ENCODE measurements around the gene EPAS1. TPM values are rescaled to one million over a fixed set of nuclear protein-coding genes. Genes with fewer than 3 reads are reported as not detected.

EPAS1 gene
- total and polyA plus RNA-seq, 2 of the 8 experiments (the other 6 are each of a cell fraction or from before 2014, with no cell fraction given): 2.0 to 4.9 TPM

DNA sequence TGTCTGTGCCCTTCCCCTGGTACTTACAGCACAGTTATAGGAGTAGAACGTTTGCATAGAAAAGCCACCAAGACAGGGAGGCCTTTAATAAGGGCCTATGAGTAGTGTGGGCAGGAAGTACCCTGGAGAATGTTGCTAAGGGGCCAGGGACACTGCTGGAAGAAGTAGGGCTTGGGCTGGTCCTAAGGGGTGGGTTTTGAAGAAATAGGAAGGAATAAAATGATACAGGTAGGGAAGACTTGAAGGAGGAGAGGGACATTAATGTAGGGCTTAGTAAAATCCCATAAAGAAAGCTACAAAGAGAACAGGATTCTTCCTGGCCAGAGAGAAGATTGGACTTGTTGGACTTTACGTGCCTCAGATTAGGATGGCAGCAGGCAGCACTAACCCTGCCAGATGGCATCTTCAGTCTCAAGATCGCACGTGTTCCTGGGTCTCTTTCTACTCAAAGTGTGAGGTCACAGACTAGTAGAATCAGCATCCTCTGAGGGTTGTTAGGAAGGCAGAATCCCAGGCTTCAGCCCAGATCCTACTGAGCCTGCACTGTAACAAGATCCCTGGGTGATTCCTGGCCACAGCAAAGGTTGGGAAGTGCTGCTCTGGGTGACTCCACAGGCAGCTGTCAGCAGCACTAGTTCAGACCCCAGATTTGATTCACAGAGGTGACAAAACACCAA lies 39.2 kb downstream of the EPAS1 start (continued):
- TF ChIP-seq, protein P1, sequence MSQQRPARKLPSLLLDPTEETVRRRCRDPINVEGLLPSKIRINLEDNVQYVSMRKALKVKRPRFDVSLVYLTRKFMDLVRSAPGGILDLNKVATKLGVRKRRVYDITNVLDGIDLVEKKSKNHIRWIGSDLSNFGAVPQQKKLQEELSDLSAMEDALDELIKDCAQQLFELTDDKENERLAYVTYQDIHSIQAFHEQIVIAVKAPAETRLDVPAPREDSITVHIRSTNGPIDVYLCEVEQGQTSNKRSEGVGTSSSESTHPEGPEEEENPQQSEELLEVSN (IDR thresholded peaks at IDR 0.05): no peak
- TF ChIP-seq ASH2L (IDR thresholded peaks at IDR 0.05; ENCODE audit: low read length): no peak
